ENCODE data around the gene CHST8.

CHST8 gene

GRCh38 chr19:33728141-33728540 is 106.4 kb downstream of the CHST8 start:
- H3K4me1 ChIP-seq (ENCODE audit: insufficient read depth, low read length, poor library complexity, severe bottlenecking) = no peaks in the 10 kb centered on the region
- TF ChIP-seq CTCF (conservative IDR thresholded peaks at IDR 0.05; ENCODE audit: low read length) (no peak), EZH2phosphoT487 (IDR thresholded peaks at IDR 0.05; ENCODE audit: borderline replicate concordance) (no peak)
- H3K4me3 ChIP-seq (ENCODE audit: low read length, poor library complexity, severe bottlenecking) = no peak overlapping the region
- H2AFZ ChIP-seq (ENCODE audit: low read length) = no peak overlapping the region
- H3K9me2 ChIP-seq (replicated peaks; ENCODE audit: low read depth, low read length) = no peaks in the 10 kb centered on the region
- no peaks in the 10 kb centered on the region for H3F3A ChIP-seq (ENCODE audit: low read depth)
- no peaks in the 10 kb centered on the region for H3K9me3 ChIP-seq (ENCODE audit: insufficient read depth, low read depth, low read length)
- no peaks in the 10 kb centered on the region for H4K20me1 ChIP-seq (ENCODE audit: insufficient read depth, low read length, poor library complexity, severe bottlenecking)
- no peaks in the 10 kb centered on the region for H3K36me3 ChIP-seq (ENCODE audit: insufficient read depth, low read length)
- H3K79me2 ChIP-seq (ENCODE audit: insufficient read depth, low read length) = no peaks in the 10 kb centered on the region
- H3K27me3 ChIP-seq (ENCODE audit: insufficient read depth, low read length, poor library complexity, severe bottlenecking) = no peaks in the 10 kb centered on the region
- H3K4me2 ChIP-seq (ENCODE audit: low read depth, low read length, poor library complexity, severe bottlenecking) = no peak overlapping the region
- H3K9ac ChIP-seq (ENCODE audit: low read depth, low read length, poor library complexity, severe bottlenecking) = no peak overlapping the region

GRCh38 chr19:33730858-33731607 is 109.3 kb downstream of the CHST8 start:
- TF ChIP-seq EZH2phosphoT487 (IDR thresholded peaks at IDR 0.05; ENCODE audit: borderline replicate concordance) = no peak
- no peak for TF ChIP-seq CTCF (conservative IDR thresholded peaks at IDR 0.05; ENCODE audit: low read length)
- Histone ChIP-seq H3K4me3 (ENCODE audit: low read length, poor library complexity, severe bottlenecking) (no peak overlapping the region), H3K9me3 (ENCODE audit: insufficient read depth, low read depth, low read length) (no peaks in the 10 kb centered on the region), H4K20me1 (ENCODE audit: insufficient read depth, low read length, poor library complexity, severe bottlenecking) (no peaks in the 10 kb centered on the region), H3K27me3 (ENCODE audit: insufficient read depth, low read length, poor library complexity, severe bottlenecking) (no peaks in the 10 kb centered on the region), H3K9me2 (replicated peaks; ENCODE audit: low read depth, low read length) (no peaks in the 10 kb centered on the region), H2AFZ (ENCODE audit: low read length) (no peak overlapping the region), H3F3A (ENCODE audit: low read depth) (no peaks in the 10 kb centered on the region), H3K79me2 (ENCODE audit: insufficient read depth, low read length) (no peaks in the 10 kb centered on the region), H3K36me3 (ENCODE audit: insufficient read depth, low read length) (no peaks in the 10 kb centered on the region), H3K4me2 (ENCODE audit: low read depth, low read length, poor library complexity, severe bottlenecking) (no peak overlapping the region), H3K9ac (ENCODE audit: low read depth, low read length, poor library complexity, severe bottlenecking) (no peak overlapping the region), H3K4me1 (ENCODE audit: insufficient read depth, low read length, poor library complexity, severe bottlenecking) (no peaks in the 10 kb centered on the region)

- Histone ChIP-seq H3K9me2 (replicated peaks; ENCODE audit: low read depth, low read length) (no peaks in the 10 kb centered on the region), H2AFZ (ENCODE audit: low read length) (no peak overlapping the region), H4K20me1 (ENCODE audit: insufficient read depth, low read length, poor library complexity, severe bottlenecking) (no peaks in the 10 kb centered on the region), H3K27me3 (ENCODE audit: insufficient read depth, low read length, poor library complexity, severe bottlenecking) (no peaks in the 10 kb centered on the region), H3K4me3 (ENCODE audit: low read length, poor library complexity, severe bottlenecking) (no peak overlapping the region), H3K36me3 (ENCODE audit: insufficient read depth, low read length) (no peaks in the 10 kb centered on the region), H3K4me1 (ENCODE audit: insufficient read depth, low read length, poor library complexity, severe bottlenecking) (no peaks in the 10 kb centered on the region), H3K9ac (ENCODE audit: low read depth, low read length, poor library complexity, severe bottlenecking) (no peak overlapping the region), H3K79me2 (ENCODE audit: insufficient read depth, low read length) (no peaks in the 10 kb centered on the region), H3K9me3 (ENCODE audit: insufficient read depth, low read depth, low read length) (no peaks in the 10 kb centered on the region), H3K4me2 (ENCODE audit: low read depth, low read length, poor library complexity, severe bottlenecking) (no peak overlapping the region), H3F3A (ENCODE audit: low read depth) (no peaks in the 10 kb centered on the region)
- TF ChIP-seq EZH2phosphoT487 (IDR thresholded peaks at IDR 0.05; ENCODE audit: borderline replicate concordance) (no peak), CTCF (conservative IDR thresholded peaks at IDR 0.05; ENCODE audit: low read length) (no peak)
These were observed 110.1 kb downstream of the CHST8 start for GRCh38 chr19:33731881-33732280.

Data from Loucy (cell line).